ENCODE results near the gene SRSF11. TPM values are rescaled to one million over a fixed set of nuclear protein-coding genes. Genes with fewer than 3 reads are reported as not detected.

Gene SRSF11
- polyA plus RNA-seq, 3 donors = 60.0 to 189 (median 66.5) TPM

DNA sequence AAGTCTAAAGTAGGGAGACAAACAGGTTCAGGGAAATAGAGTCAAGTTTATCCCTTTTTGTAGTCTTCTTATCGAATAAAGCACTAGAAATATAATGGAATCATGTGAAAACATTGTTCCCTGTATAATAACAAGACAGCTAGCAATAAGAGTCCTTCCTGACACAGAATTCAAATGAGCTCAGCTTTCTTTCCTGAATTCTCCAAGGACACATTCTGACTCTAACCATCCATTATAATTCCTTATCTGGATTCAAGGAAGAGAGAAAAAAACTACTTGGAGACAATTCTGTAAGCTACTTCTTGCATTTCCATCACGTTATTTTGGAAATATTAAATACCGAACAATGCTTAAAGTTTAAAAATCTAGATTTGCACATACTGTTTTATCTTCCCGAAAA is 74.6 kb downstream of the SRSF11 start:
- Histone ChIP-seq H3K79me2 (ENCODE audit: insufficient read depth, low read length) (no peaks in the 10 kb centered on the region), H3K27ac (ENCODE audit: low read depth in 1 of 2, low read length in 2 of 2) (no peak overlapping the region), H3K4me2 (replicated peaks; ENCODE audit: extremely low read depth, low read length, poor library complexity, severe bottlenecking) (no peak overlapping the region), H3K9ac (ENCODE audit: insufficient read depth, low read length, poor library complexity, severe bottlenecking) (no peak overlapping the region), H3K27me3 (ENCODE audit: control insufficient read depth in 2 of 2, insufficient read depth in 2 of 2, low read length in 2 of 2) (no peaks in the 10 kb centered on the region), H4K20me1 (ENCODE audit: insufficient read depth, low read length) (no peaks in the 10 kb centered on the region), H3K9me3 (replicated peaks in 1 of 2; ENCODE audit: control insufficient read depth in 1 of 2, insufficient read depth in 1 of 2, low read length in 2 of 2) (no peaks in the 10 kb centered on the region), H2AFZ (ENCODE audit: insufficient read depth, low read depth, low read length, poor library complexity, severe bottlenecking) (no peak overlapping the region), H3K36me3 (replicated peaks in 1 of 2; ENCODE audit: control insufficient read depth in 1 of 2, insufficient read depth in 2 of 2, low read length in 2 of 2) (peaks cover 65 to 91% of the 10 kb centered on the region in 2 donors), H3K4me1 (ENCODE audit: control insufficient read depth in 1 of 2, insufficient read depth in 2 of 2, low read length in 2 of 2) (no peaks in the 10 kb centered on the region), H3K4me3 (replicated peaks in 1 of 3; ENCODE audit: low read depth in 2 of 3, low read length in 3 of 3) (no peak overlapping the region)
- Mint-ChIP-seq H3K9me3 (no peaks in the 10 kb centered on the region), H3K27me3 (ENCODE audit: low read depth in 3 of 3) (no peaks in the 10 kb centered on the region), H3K4me3 (no peak overlapping the region), H3K4me1 (no peaks in the 10 kb centered on the region), H3K27ac (no peak overlapping the region), H3K36me3 (peaks cover 53 to 80% of the 10 kb centered on the region in 2 donors)
- intact Hi-C loops (cut with micrococcal nuclease) = no loop called here
- WGBS (ENCODE audit: insufficient coverage) = no CpG with 5 or more reads among the region's 4 CpGs
- DNase-seq = no peak
- TF ChIP-seq, protein P1, sequence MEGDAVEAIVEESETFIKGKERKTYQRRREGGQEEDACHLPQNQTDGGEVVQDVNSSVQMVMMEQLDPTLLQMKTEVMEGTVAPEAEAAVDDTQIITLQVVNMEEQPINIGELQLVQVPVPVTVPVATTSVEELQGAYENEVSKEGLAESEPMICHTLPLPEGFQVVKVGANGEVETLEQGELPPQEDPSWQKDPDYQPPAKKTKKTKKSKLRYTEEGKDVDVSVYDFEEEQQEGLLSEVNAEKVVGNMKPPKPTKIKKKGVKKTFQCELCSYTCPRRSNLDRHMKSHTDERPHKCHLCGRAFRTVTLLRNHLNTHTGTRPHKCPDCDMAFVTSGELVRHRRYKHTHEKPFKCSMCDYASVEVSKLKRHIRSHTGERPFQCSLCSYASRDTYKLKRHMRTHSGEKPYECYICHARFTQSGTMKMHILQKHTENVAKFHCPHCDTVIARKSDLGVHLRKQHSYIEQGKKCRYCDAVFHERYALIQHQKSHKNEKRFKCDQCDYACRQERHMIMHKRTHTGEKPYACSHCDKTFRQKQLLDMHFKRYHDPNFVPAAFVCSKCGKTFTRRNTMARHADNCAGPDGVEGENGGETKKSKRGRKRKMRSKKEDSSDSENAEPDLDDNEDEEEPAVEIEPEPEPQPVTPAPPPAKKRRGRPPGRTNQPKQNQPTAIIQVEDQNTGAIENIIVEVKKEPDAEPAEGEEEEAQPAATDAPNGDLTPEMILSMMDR (IDR thresholded peaks at IDR 0.05) = no peak

DNA sequence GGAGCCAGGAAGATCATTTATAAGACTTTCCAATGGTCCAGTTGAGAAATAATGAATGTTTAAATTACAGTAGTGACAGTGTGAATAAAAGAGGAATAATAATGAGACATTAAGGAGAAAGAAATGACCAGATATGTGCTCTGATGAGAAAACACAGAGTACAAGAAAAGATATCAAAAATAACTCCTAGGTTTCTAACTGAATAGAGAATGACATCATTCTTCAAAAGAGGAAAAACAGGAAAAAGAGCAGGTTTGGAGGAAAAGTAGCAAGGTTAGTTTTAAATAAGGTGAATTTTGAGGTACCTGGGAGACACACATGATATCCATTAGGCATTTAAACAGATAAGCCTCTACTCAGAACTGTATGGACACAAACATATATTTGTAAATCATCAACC is 78.3 kb downstream of the SRSF11 start:
- peaks cover 41 to 61% of the 10 kb centered on the region in 2 donors for H3K36me3 Mint-ChIP-seq
- H3K4me2 ChIP-seq (replicated peaks; ENCODE audit: extremely low read depth, low read length, poor library complexity, severe bottlenecking) = no peak overlapping the region
- H3K27ac ChIP-seq (ENCODE audit: low read depth in 1 of 2, low read length in 2 of 2) = no peak overlapping the region
- H3K4me1 Mint-ChIP-seq = no peaks in the 10 kb centered on the region
- H3K27me3 ChIP-seq (ENCODE audit: control insufficient read depth in 2 of 2, insufficient read depth in 2 of 2, low read length in 2 of 2) = no peaks in the 10 kb centered on the region
- H3K36me3 ChIP-seq (replicated peaks in 1 of 2; ENCODE audit: control insufficient read depth in 1 of 2, insufficient read depth in 2 of 2, low read length in 2 of 2) = peaks cover 50 to 74% of the 10 kb centered on the region in 2 donors
- H3K4me3 ChIP-seq (replicated peaks in 1 of 3; ENCODE audit: low read depth in 2 of 3, low read length in 3 of 3) = no peak overlapping the region
- H3K4me1 ChIP-seq (ENCODE audit: control insufficient read depth in 1 of 2, insufficient read depth in 2 of 2, low read length in 2 of 2) = no peaks in the 10 kb centered on the region
- H3K9ac ChIP-seq (ENCODE audit: insufficient read depth, low read length, poor library complexity, severe bottlenecking) = no peak overlapping the region
- no peaks in the 10 kb centered on the region for H3K27me3 Mint-ChIP-seq (ENCODE audit: low read depth in 3 of 3)
- H2AFZ ChIP-seq (ENCODE audit: insufficient read depth, low read depth, low read length, poor library complexity, severe bottlenecking) = no peak overlapping the region
- intact Hi-C loops (cut with micrococcal nuclease) = no loop called here
- H3K9me3 Mint-ChIP-seq = no peaks in the 10 kb centered on the region
- no peak for DNase-seq
- no peaks in the 10 kb centered on the region for H3K9me3 ChIP-seq (replicated peaks in 1 of 2; ENCODE audit: control insufficient read depth in 1 of 2, insufficient read depth in 1 of 2, low read length in 2 of 2)
- TF ChIP-seq, protein P1 (IDR thresholded peaks at IDR 0.05) = no peak
- H3K4me3 Mint-ChIP-seq = no peak overlapping the region
- no peaks in the 10 kb centered on the region for H4K20me1 ChIP-seq (ENCODE audit: insufficient read depth, low read length)
- peak overlapping the region in 2 of 7 donors; percentile 10 to 23 for H3K27ac Mint-ChIP-seq
- H3K79me2 ChIP-seq (ENCODE audit: insufficient read depth, low read length) = no peaks in the 10 kb centered on the region

Small RNAs within 50 kb of the gene (small RNA-seq; reads per million reads assigned to genes)
- not detected for gene RN7SL242P (ENCODE audit: insufficient read length, low read depth)

Other genes with a start within 250 kb of the SRSF11 start
- 1 to 10 TPM; 4.3 to 6.3 (median 5.0) TPM for gene LRRC40, start 15.8 kb upstream of the SRSF11 start, polyA plus RNA-seq
- 1 to 10 TPM; 4.5 to 7.6 (median 6.5) TPM for gene ANKRD13C, start 133.3 kb downstream of the SRSF11 start, polyA plus RNA-seq
- 1 to 10 TPM in 1 of 3 donors, under 1 TPM in 2; 0.16 to 1.5 (median 0.28) TPM for gene CTH, start 189.9 kb downstream of the SRSF11 start, polyA plus RNA-seq

Measured in CD14-positive monocyte (primary cell).